HCT116 (cell line): Measurements from ENCODE around the gene TENM3. TPM values are rescaled to one million over a fixed set of nuclear protein-coding genes. Genes with fewer than 3 reads are reported as not detected.

ENCODE experiments used
- ATAC-seq: fragments of 200-7000 bp; cut with Tn5 transposase; 2 replicates; pipeline ENCODE4 v1.9.1; 2020; ENCODE audit warnings: mild to moderate bottlenecking, moderate library complexity
- BruUV-seq: library from RNA; stranded (reverse); fragments of 400-500 nt; replicated peaks from 2 replicates; lab custom pipeline; 2021; lab: Mats Ljungman, UMichigan
- CTCF ChIA-PET: fragments of 300-600 bp; sonication (Branson Sonifier 250); formaldehyde crosslinking; loops from one replicate; lab custom pipeline; 2021; ENCODE audit warnings: antibody characterized with exemption; lab: Charles Lee
- POLR2A ChIA-PET: fragments of 300-600, 350-600 bp; sonication (Branson Sonifier 250); formaldehyde crosslinking; loops from one replicate; lab custom pipeline; 2021; ENCODE audit warnings: antibody characterized with exemption; lab: Charles Lee
- RAD21 ChIA-PET, 2 experiments: fragments of 300-600 bp; sonication (Branson Sonifier 250); formaldehyde crosslinking; loops; one replicate each; lab custom pipeline; 2023; ENCODE audit warnings: low total read pairs in 2 of 2; ENCODE audit not compliant: uncharacterized antibody in 2 of 2, unreplicated experiment in 2 of 2, low non-redundant PET in 1 of 2; lab: Charles Lee
- DNase-seq: peaks from one replicate; pipeline ENCODE4 v3.0.0-alpha.2; 2010; ENCODE audit warnings: low read depth, low spot score
- H2AFZ ChIP-seq: fragments of 200-600 bp; shearing (Covaris generic), sonication (generic); 2 replicates; pipeline ENCODE4 v1.6.1; 2017; ENCODE audit warnings: low read depth, mixed run types, mixed read lengths, antibody characterized with exemption, low read length; ENCODE audit not compliant: poor library complexity, severe bottlenecking
- H3K27ac ChIP-seq: 2 replicates; pipeline ENCODE4 v1.5.1; 2012; ENCODE audit warnings: low read depth, low read length
- H3K27me3 ChIP-seq: fragments of 200-600 bp; sonication (generic); 2 replicates; pipeline ENCODE4 v1.6.1; 2016; ENCODE audit warnings: mixed run types, low read length, mixed read lengths; ENCODE audit not compliant: insufficient read depth
- H3K36me3 ChIP-seq, 2 experiments: fragments of 200-500 bp in 1 of 2; fragments of 200-600 bp in 1 of 2; sonication (Bioruptor generic) in 1 of 2; sonication (generic) in 1 of 2; 2 replicates each; pipeline versions ENCODE4 v1.5.1 to v1.6.1; 2014 to 2016; ENCODE audit warnings: low read length in 2 of 2, inconsistent platforms in 1 of 2, mixed read lengths in 1 of 2, mixed run types in 1 of 2; ENCODE audit not compliant: insufficient read depth in 2 of 2, control insufficient read depth in 1 of 2
- H3K4me1 ChIP-seq, 2 experiments: fragments of 200-600 bp in 1 of 2; sonication (generic) in 1 of 2; 2 replicates each; pipeline versions ENCODE4 v1.5.1 to v1.6.1; 2012 to 2017; ENCODE audit warnings: low read length in 2 of 2, inconsistent platforms in 1 of 2, mild to moderate bottlenecking in 1 of 2, mixed read lengths in 1 of 2, mixed run types in 1 of 2, moderate library complexity in 1 of 2; ENCODE audit not compliant: insufficient read depth in 2 of 2, control insufficient read depth in 1 of 2
- H3K4me2 ChIP-seq: fragments of 200-600 bp; sonication (generic); 2 replicates; pipeline ENCODE4 v1.6.1; 2017; ENCODE audit warnings: mixed run types, low read length, mixed read lengths
- H3K4me3 ChIP-seq, 2 experiments: fragments of 200-600 bp in 1 of 2; sonication (generic) in 1 of 2; replicated peaks in 1 of 2; 2 replicates each; pipeline ENCODE4 v1.5.1; 2011 to 2016; ENCODE audit warnings: low read length in 2 of 2, control low read depth in 1 of 2, low read depth in 1 of 2, mild to moderate bottlenecking in 1 of 2, mixed read lengths in 1 of 2, mixed run types in 1 of 2
- H3K79me2 ChIP-seq: fragments of 200-600 bp; sonication (generic); 2 replicates; pipeline ENCODE4 v1.6.1; 2017; ENCODE audit warnings: mild to moderate bottlenecking, mixed run types, low read length, moderate library complexity, mixed read lengths; ENCODE audit not compliant: insufficient read depth
- H3K9ac ChIP-seq: fragments of 200-600 bp; sonication (generic); 2 replicates; pipeline ENCODE4 v1.6.1; 2016; ENCODE audit warnings: low read length, mixed read lengths
- H3K9me2 ChIP-seq: fragments of 200-600 bp; sonication (generic), shearing (Covaris generic); 2 replicates; pipeline ENCODE4 v1.6.1; 2017; ENCODE audit warnings: mixed run types, mild to moderate bottlenecking, moderate library complexity; ENCODE audit not compliant: insufficient read depth
- H3K9me3 ChIP-seq, 2 experiments: fragments of 200-500 bp in 1 of 2; fragments of 200-600 bp in 1 of 2; sonication (Bioruptor generic) in 1 of 2; sonication (generic) in 1 of 2; 2 replicates each; pipeline ENCODE4 v1.6.1; 2014 to 2017; ENCODE audit warnings: low read length in 2 of 2, mixed read lengths in 2 of 2, inconsistent platforms in 1 of 2, low read depth in 1 of 2, mild to moderate bottlenecking in 1 of 2, mixed run types in 1 of 2, moderate library complexity in 1 of 2; ENCODE audit not compliant: control insufficient read depth in 1 of 2, insufficient read depth in 1 of 2
- H4K20me1 ChIP-seq: fragments of 200-600 bp; sonication (generic), shearing (Covaris generic); 2 replicates; pipeline ENCODE4 v1.6.1; 2017; ENCODE audit warnings: mixed run types, mild to moderate bottlenecking, moderate library complexity; ENCODE audit not compliant: insufficient read depth
- CBX3 ChIP-seq: IDR thresholded peaks from 2 replicates; pipeline ENCODE4 v1.6.1; 2012; ENCODE audit warnings: low read depth
- CTCF ChIP-seq, 3 experiments: fragments of 200-600 bp in 1 of 3; sonication (generic) in 1 of 3; IDR thresholded peaks in 2 of 3; conservative IDR thresholded peaks in 1 of 3; 2 replicates each; pipeline ENCODE4 v1.5.1; 2012 to 2017; ENCODE audit warnings: low read depth in 2 of 3, low read length in 2 of 3, antibody characterized with exemption in 1 of 3, borderline replicate concordance in 1 of 3, control low read depth in 1 of 3, mild to moderate bottlenecking in 1 of 3, mixed read lengths in 1 of 3, mixed run types in 1 of 3, moderate library complexity in 1 of 3; ENCODE audit not compliant: insufficient read depth in 1 of 3
- EGR1 ChIP-seq: IDR thresholded peaks from 2 replicates; pipeline ENCODE4 v1.6.1; 2012; ENCODE audit warnings: low read depth
- ELF1 ChIP-seq: IDR thresholded peaks from 2 replicates; pipeline ENCODE4 v1.6.1; 2012; ENCODE audit warnings: low read depth, borderline replicate concordance
- FOSL1 ChIP-seq: IDR thresholded peaks from 2 replicates; pipeline ENCODE4 v1.6.1; 2012; ENCODE audit warnings: low read depth
- RAD21 ChIP-seq: IDR thresholded peaks from 2 replicates; pipeline ENCODE4 v1.6.1; 2012; ENCODE audit warnings: low read depth, mild to moderate bottlenecking
- REST ChIP-seq: IDR thresholded peaks from 2 replicates; pipeline ENCODE4 v1.6.1; 2012; ENCODE audit warnings: low read depth
- SIN3A ChIP-seq: IDR thresholded peaks from 2 replicates; pipeline ENCODE4 v1.6.1; 2012; ENCODE audit warnings: low read depth
- intact Hi-C: fragments of 100-400 bp; cut with micrococcal nuclease; formaldehyde crosslinking; loops from 2 replicates; pipeline ENCODE4 v1.10.0; 2022
- total RNA-seq: library from RNA; stranded (reverse); gene quantifications from one replicate; pipeline ENCODE4 v1.2.1, GENCODE V29; 2021; ENCODE audit not compliant: unreplicated experiment

The TENM3 gene
- total RNA-seq, 1 experiment from 2014 or later, result 0.54 TPM

GRCh38 chr4:182620111-182620980 lies 377.1 kb downstream of the TENM3 start:
- H3K36me3 ChIP-seq, result no peaks in the 10 kb centered on the region
- no peaks in the 10 kb centered on the region for H3K9me3 ChIP-seq
- no peak overlapping the region for H3K4me3 ChIP-seq
- intact Hi-C loops, result no loop called here
- peaks cover 26% of the 10 kb centered on the region for H3K27me3 ChIP-seq
- ChIA-PET RAD21 (no interaction called here), POLR2A (no interaction called here), CTCF (no interaction called here)
- no peak for DNase-seq
- BruUV-seq, result no TSS peak
- ATAC-seq, result no peak
- no peak overlapping the region for H3K27ac ChIP-seq
- H2AFZ ChIP-seq, result no peak overlapping the region
- no peaks in the 10 kb centered on the region for H3K9me2 ChIP-seq
- no peak for TF ChIP-seq RAD21
- no peak for TF ChIP-seq SIN3A
- no peak for TF ChIP-seq FOSL1
- TF ChIP-seq ELF1, result no peak
- no peak for TF ChIP-seq EGR1
- no peak for TF ChIP-seq REST
- no peak for TF ChIP-seq CTCF (IDR thresholded peaks at IDR 0.05 in 2 of 3, conservative IDR thresholded peaks at IDR 0.05 in 1 of 3; ENCODE audit: borderline replicate concordance in 1 of 3, insufficient read depth in 1 of 3, low read depth in 2 of 3, low read length in 2 of 3)
- TF ChIP-seq CBX3, result no peak
- H4K20me1 ChIP-seq, result no peaks in the 10 kb centered on the region
- no peaks in the 10 kb centered on the region for H3K79me2 ChIP-seq
- H3K4me2 ChIP-seq, result no peak overlapping the region
- no peaks in the 10 kb centered on the region for H3K4me1 ChIP-seq
- H3K9ac ChIP-seq, result no peak overlapping the region
